Measurements from ENCODE around the gene CDH12.
A peak's percentile ranks its signal among the peaks of the same experiment; 100 is the strongest.

CDH12 gene

DNA sequence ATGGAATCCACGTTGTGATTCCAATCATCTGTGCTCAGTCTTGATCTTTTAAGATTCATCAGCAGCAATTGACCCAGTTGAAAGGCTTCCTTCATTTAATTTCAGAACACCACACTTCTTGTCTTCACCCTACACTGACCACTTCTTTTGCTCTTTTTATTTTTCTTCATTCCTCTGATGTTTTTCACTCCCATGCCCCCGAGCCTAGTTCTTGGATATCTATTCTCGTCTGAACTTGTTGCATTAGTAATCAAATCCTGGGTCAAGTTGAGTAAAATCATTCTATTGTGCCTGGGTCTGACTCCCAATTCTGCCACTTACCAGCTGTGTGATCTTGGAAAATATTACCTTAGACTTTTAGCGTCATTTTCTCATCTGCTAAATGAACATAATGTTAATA, 356.5 kb downstream of the CDH12 start:
- H3K79me2 ChIP-seq (ENCODE audit: insufficient read depth, low read length), result no peaks in the 10 kb centered on the region
- H3K4me3 ChIP-seq (ENCODE audit: insufficient read depth, low read length, poor library complexity, severe bottlenecking), result no peak overlapping the region
- no peaks in the 10 kb centered on the region for H3K9me3 ChIP-seq (ENCODE audit: insufficient read depth, low read length)
- H3K27me3 ChIP-seq (ENCODE audit: low read length), result no peaks in the 10 kb centered on the region
- peak overlapping the region; percentile 59 for H2AFZ ChIP-seq (ENCODE audit: low read depth, low read length, severe bottlenecking)
- no peak overlapping the region for H3K4me2 ChIP-seq (ENCODE audit: low read depth, low read length, poor library complexity, severe bottlenecking)
- no peaks in the 10 kb centered on the region for H3F3A ChIP-seq (ENCODE audit: insufficient read depth)
- H4K20me1 ChIP-seq (ENCODE audit: low read depth, low read length), result no peaks in the 10 kb centered on the region
- no peak overlapping the region for H3K27ac ChIP-seq (ENCODE audit: low read depth, low read length)
- H3K9ac ChIP-seq (ENCODE audit: low read length), result no peak overlapping the region
- H3K36me3 ChIP-seq (ENCODE audit: low read length), result no peaks in the 10 kb centered on the region
- TF ChIP-seq EZH2phosphoT487 (conservative IDR thresholded peaks at IDR 0.05; ENCODE audit: low read length), result no peak
- TF ChIP-seq, protein P1, sequence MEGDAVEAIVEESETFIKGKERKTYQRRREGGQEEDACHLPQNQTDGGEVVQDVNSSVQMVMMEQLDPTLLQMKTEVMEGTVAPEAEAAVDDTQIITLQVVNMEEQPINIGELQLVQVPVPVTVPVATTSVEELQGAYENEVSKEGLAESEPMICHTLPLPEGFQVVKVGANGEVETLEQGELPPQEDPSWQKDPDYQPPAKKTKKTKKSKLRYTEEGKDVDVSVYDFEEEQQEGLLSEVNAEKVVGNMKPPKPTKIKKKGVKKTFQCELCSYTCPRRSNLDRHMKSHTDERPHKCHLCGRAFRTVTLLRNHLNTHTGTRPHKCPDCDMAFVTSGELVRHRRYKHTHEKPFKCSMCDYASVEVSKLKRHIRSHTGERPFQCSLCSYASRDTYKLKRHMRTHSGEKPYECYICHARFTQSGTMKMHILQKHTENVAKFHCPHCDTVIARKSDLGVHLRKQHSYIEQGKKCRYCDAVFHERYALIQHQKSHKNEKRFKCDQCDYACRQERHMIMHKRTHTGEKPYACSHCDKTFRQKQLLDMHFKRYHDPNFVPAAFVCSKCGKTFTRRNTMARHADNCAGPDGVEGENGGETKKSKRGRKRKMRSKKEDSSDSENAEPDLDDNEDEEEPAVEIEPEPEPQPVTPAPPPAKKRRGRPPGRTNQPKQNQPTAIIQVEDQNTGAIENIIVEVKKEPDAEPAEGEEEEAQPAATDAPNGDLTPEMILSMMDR (IDR thresholded peaks at IDR 0.05; ENCODE audit: insufficient read depth, low read length, poor library complexity, severe bottlenecking), result no peak
- no peaks in the 10 kb centered on the region for H3K9me2 ChIP-seq (replicated peaks; ENCODE audit: insufficient read depth, low read length)

DNA sequence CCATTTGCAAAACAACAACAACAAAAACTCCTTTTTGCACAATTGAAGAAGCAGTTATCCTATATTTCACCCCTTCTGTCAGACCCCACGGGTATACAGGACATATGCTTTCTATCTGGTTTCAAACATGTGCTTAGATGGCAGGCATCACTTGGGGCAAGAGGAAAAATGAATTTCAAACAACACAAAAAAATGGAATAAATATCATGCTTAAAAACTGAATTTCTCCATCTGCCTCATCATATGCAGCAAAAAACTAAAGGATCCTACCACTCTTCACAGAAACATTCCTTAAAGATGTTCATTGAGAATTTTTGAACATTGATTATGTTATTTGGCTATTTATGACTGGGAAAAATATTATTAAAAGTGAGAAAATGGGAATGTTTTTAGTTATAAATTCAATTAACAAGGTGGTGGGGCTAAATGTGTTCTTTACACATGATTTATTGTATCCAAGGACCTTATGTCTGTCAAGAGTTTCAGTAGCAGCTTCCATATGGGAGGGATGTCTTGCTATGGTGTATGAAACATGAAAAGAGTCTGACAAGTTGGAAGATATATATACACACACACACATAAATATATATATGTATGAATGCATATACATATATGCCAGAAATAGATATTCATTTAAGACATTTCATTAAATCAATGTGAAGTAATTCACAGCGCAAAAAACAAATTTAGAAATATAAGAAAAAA, 358.0 kb downstream of the CDH12 start:
- Histone ChIP-seq H3F3A (ENCODE audit: insufficient read depth) (no peaks in the 10 kb centered on the region), H3K4me2 (ENCODE audit: low read depth, low read length, poor library complexity, severe bottlenecking) (no peak overlapping the region), H3K79me2 (ENCODE audit: insufficient read depth, low read length) (no peaks in the 10 kb centered on the region), H3K27ac (ENCODE audit: low read depth, low read length) (no peak overlapping the region), H3K36me3 (ENCODE audit: low read length) (no peaks in the 10 kb centered on the region), H4K20me1 (ENCODE audit: low read depth, low read length) (no peaks in the 10 kb centered on the region), H3K9me2 (replicated peaks; ENCODE audit: insufficient read depth, low read length) (no peaks in the 10 kb centered on the region), H3K4me3 (ENCODE audit: insufficient read depth, low read length, poor library complexity, severe bottlenecking) (no peak overlapping the region), H2AFZ (ENCODE audit: low read depth, low read length, severe bottlenecking) (no peak overlapping the region), H3K9me3 (ENCODE audit: insufficient read depth, low read length) (no peaks in the 10 kb centered on the region), H3K27me3 (ENCODE audit: low read length) (no peaks in the 10 kb centered on the region), H3K9ac (ENCODE audit: low read length) (no peak overlapping the region)
- TF ChIP-seq EZH2phosphoT487 (conservative IDR thresholded peaks at IDR 0.05; ENCODE audit: low read length), result no peak
- TF ChIP-seq, protein P1 (IDR thresholded peaks at IDR 0.05; ENCODE audit: insufficient read depth, low read length, poor library complexity, severe bottlenecking), result no peak

DNA sequence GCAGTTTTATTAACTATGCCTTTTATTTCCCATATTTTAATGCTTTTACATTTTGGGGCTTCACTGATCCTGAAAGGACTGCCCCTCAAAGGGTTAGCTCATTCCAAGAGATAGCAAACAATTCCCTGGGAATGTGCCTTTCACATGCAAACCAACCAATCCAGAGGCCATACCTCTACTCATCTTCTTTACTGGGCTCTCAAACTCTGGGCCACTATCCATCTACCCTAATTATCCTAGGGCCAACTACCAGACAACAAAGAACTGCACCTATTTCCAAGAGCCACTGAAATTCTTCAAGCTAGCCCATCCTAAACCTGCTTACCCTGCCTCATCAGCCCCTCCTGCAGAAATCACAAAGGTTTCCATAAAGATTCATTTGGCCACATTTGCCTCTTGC, 364.7 kb downstream of the CDH12 start:
- Histone ChIP-seq H3K9ac (ENCODE audit: low read length) (no peak overlapping the region), H3K36me3 (ENCODE audit: low read length) (no peaks in the 10 kb centered on the region), H3K27me3 (ENCODE audit: low read length) (no peaks in the 10 kb centered on the region), H4K20me1 (ENCODE audit: low read depth, low read length) (no peaks in the 10 kb centered on the region), H3K79me2 (ENCODE audit: insufficient read depth, low read length) (no peaks in the 10 kb centered on the region), H2AFZ (ENCODE audit: low read depth, low read length, severe bottlenecking) (no peak overlapping the region), H3F3A (ENCODE audit: insufficient read depth) (no peaks in the 10 kb centered on the region), H3K4me2 (ENCODE audit: low read depth, low read length, poor library complexity, severe bottlenecking) (no peak overlapping the region), H3K27ac (ENCODE audit: low read depth, low read length) (no peak overlapping the region), H3K4me3 (ENCODE audit: insufficient read depth, low read length, poor library complexity, severe bottlenecking) (no peak overlapping the region), H3K9me2 (replicated peaks; ENCODE audit: insufficient read depth, low read length) (no peaks in the 10 kb centered on the region), H3K9me3 (ENCODE audit: insufficient read depth, low read length) (no peaks in the 10 kb centered on the region)
- TF ChIP-seq, protein P1 (IDR thresholded peaks at IDR 0.05; ENCODE audit: insufficient read depth, low read length, poor library complexity, severe bottlenecking), result no peak
- TF ChIP-seq EZH2phosphoT487 (conservative IDR thresholded peaks at IDR 0.05; ENCODE audit: low read length), result no peak
